CD1c-positive myeloid dendritic cell (primary cell): ENCODE measurements around the gene RPS6KA6.

Source experiments
- DNase-seq: peaks from one replicate; pipeline ENCODE4 v3.0.0-alpha.2; 2016; ENCODE audit errors: extremely low spot score

The RPS6KA6 gene

GRCh38 chrX:84187533-84188319, at the start of gene RPS6KA6:
Gene RPS6KA6 (minus strand): TSS chrX:84188199. CDS start chrX:84187899, 300 bp downstream.
- DNase-seq: no peak

GRCh38 chrX:84224741-84225140, 36.7 kb upstream of the RPS6KA6 start:
- no peak for DNase-seq

GRCh38 chrX:84223261-84223660, 35.3 kb upstream of the RPS6KA6 start:
- DNase-seq: no peak

GRCh38 chrX:84221181-84221580, 33.2 kb upstream of the RPS6KA6 start:
- no peak for DNase-seq

GRCh38 chrX:84219551-84219950, 31.6 kb upstream of the RPS6KA6 start:
- no peak for DNase-seq

GRCh38 chrX:84218726-84219125, 30.7 kb upstream of the RPS6KA6 start:
- no peak for DNase-seq

- no peak for DNase-seq
Observed at GRCh38 chrX:84216881-84217280, 28.9 kb upstream of the RPS6KA6 start.

GRCh38 chrX:84216406-84216805, 28.4 kb upstream of the RPS6KA6 start:
- DNase-seq: no peak

- DNase-seq: no peak
Observed at GRCh38 chrX:84205276-84205675, 17.3 kb upstream of the RPS6KA6 start.

- DNase-seq: no peak
Observed at GRCh38 chrX:84199688-84200087, 11.7 kb upstream of the RPS6KA6 start.

- DNase-seq: no peak
Observed at GRCh38 chrX:84197550-84197949, 9.6 kb upstream of the RPS6KA6 start.

GRCh38 chrX:84192006-84192405, 4.0 kb upstream of the RPS6KA6 start:
- no peak for DNase-seq

GRCh38 chrX:84189125-84189524, 1.1 kb upstream of the RPS6KA6 start:
- DNase-seq: no peak

GRCh38 chrX:84188320-84188834, 378 bp upstream of the RPS6KA6 start:
- no peak for DNase-seq

- peak; percentile 9 for DNase-seq
Observed at GRCh38 chrX:84186603-84187532, 1.1 kb downstream of the RPS6KA6 start.

- no peak for DNase-seq
Observed at GRCh38 chrX:84182516-84182915, 5.5 kb downstream of the RPS6KA6 start.

GRCh38 chrX:84175958-84176357, 12.0 kb downstream of the RPS6KA6 start:
- no peak for DNase-seq

- no peak for DNase-seq
Observed at GRCh38 chrX:84175274-84175673, 12.7 kb downstream of the RPS6KA6 start.

- no peak for DNase-seq
Observed at GRCh38 chrX:84174348-84174747, 13.7 kb downstream of the RPS6KA6 start.

- no peak for DNase-seq
Observed at GRCh38 chrX:84170931-84171330, 17.1 kb downstream of the RPS6KA6 start.

- no peak for DNase-seq
Observed at GRCh38 chrX:84168574-84168973, 19.4 kb downstream of the RPS6KA6 start.

- no peak for DNase-seq
Observed at GRCh38 chrX:84168095-84168494, 19.9 kb downstream of the RPS6KA6 start.

GRCh38 chrX:84165711-84166110, 22.3 kb downstream of the RPS6KA6 start:
- no peak for DNase-seq
